Neural cell (in vitro differentiated cells): ENCODE measurements around the gene HSD11B1L. TPM values are rescaled to one million over a fixed set of nuclear protein-coding genes. Genes with fewer than 3 reads are reported as not detected.
"Not testable (repeated sequence)": the region's sequence is repeated elsewhere in the genome, so short reads cannot be mapped to it uniquely, and the experiment has no call there.

ENCODE experiments used
- H2AFZ ChIP-seq: fragments of 200-600, 300-800 bp; sonication (generic), shearing (Covaris generic); 2 replicates; pipeline ENCODE4 v1.6.0; 2014; ENCODE audit warnings: low read depth, mild to moderate bottlenecking, antibody characterized with exemption, low read length, moderate library complexity
- H3F3A ChIP-seq: fragments of 200-600 bp; shearing (Covaris generic); 2 replicates; pipeline ENCODE4 v1.6.1; 2016; ENCODE audit warnings: mild to moderate bottlenecking, moderate library complexity, mixed read lengths, antibody characterized with exemption, low read length; ENCODE audit not compliant: insufficient read depth, poor library complexity, severe bottlenecking
- H3K27ac ChIP-seq: fragments of 200-600, 300-800 bp; sonication (generic), shearing (Covaris generic); 2 replicates; pipeline ENCODE4 v1.5.1; 2014; ENCODE audit warnings: mild to moderate bottlenecking, low read length, moderate library complexity
- H3K27me3 ChIP-seq: fragments of 300-800, 200-600 bp; sonication (generic), shearing (Covaris generic); 2 replicates; pipeline ENCODE4 v1.6.0; 2014; ENCODE audit warnings: mild to moderate bottlenecking, low read depth, low read length, moderate library complexity; ENCODE audit not compliant: insufficient read depth
- H3K36me3 ChIP-seq: fragments of 300-800, 200-600 bp; sonication (generic), shearing (Covaris generic); 2 replicates; pipeline ENCODE4 v1.5.1; 2014; ENCODE audit warnings: mild to moderate bottlenecking, antibody characterized with exemption, low read length, moderate library complexity; ENCODE audit not compliant: insufficient read depth
- H3K4me2 ChIP-seq: fragments of 300-800, 200-600 bp; sonication (generic), shearing (Covaris generic); 2 replicates; pipeline ENCODE4 v1.6.0; 2014; ENCODE audit warnings: mild to moderate bottlenecking, low read length
- H3K4me3 ChIP-seq: fragments of 300-800, 200-600 bp; sonication (generic), shearing (Covaris generic); 2 replicates; pipeline ENCODE4 v1.5.1; 2014; ENCODE audit warnings: mild to moderate bottlenecking, low read length, moderate library complexity
- H3K79me2 ChIP-seq: fragments of 200-600 bp; shearing (Covaris generic); replicated peaks from 2 replicates; pipeline ENCODE4 v1.6.0; 2014; ENCODE audit warnings: mild to moderate bottlenecking, low read length, moderate library complexity; ENCODE audit not compliant: insufficient read depth
- H3K9ac ChIP-seq: fragments of 300-800, 200-600 bp; sonication (generic), shearing (Covaris generic); 2 replicates; pipeline ENCODE4 v1.6.1; 2016; ENCODE audit warnings: mild to moderate bottlenecking, low read length, mixed read lengths
- H3K9me2 ChIP-seq: fragments of 200-600 bp; shearing (Covaris generic); 2 replicates; pipeline ENCODE4 v1.6.1; 2016; ENCODE audit warnings: mild to moderate bottlenecking, low read length, mixed read lengths; ENCODE audit not compliant: insufficient read depth
- H3K9me3 ChIP-seq: fragments of 200-600, 300-800 bp; sonication (generic), shearing (Covaris generic); 2 replicates; pipeline ENCODE4 v1.6.1; 2016; ENCODE audit warnings: mild to moderate bottlenecking, mixed run types, low read length, moderate library complexity, mixed read lengths
- H4K20me1 ChIP-seq: fragments of 200-600 bp; shearing (Covaris generic); 2 replicates; pipeline ENCODE4 v1.6.1; 2016; ENCODE audit warnings: mild to moderate bottlenecking, mixed run types; ENCODE audit not compliant: insufficient read depth
- polyA plus RNA-seq: library from polyadenylated mRNA; depleted of rRNA; stranded (reverse); fragments of >200 nt; gene quantifications from 2 replicates; pipeline ENCODE4 v1.2.3, GENCODE V29; 2014

HSD11B1L gene
- polyA plus RNA-seq, 1 donor from 2014 or later, result 170 TPM

DNA sequence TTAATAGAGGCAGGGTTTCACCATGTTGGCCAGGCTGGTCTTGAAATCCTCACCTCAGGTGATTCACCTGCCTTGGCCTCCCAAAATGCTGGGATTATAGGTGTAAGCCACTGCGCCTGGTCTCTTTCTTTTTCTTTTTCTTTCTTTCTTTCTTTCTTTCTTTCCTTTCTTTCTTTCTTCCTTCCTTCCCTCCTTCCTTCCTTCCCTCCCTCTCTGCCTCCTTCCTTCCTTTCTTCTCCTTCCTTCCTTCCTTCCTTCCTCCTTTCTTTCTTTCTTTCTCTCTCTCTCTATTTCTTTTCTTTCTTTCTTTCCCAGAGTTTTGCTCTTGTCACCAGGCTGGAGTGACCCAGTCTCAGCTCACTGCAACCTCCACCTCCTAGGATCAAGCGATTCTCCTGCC, 52.3 kb downstream of the HSD11B1L start:
- H3K79me2 ChIP-seq, H3K9ac ChIP-seq, H3K4me2 ChIP-seq, H3K9me3 ChIP-seq, H4K20me1 ChIP-seq, H3F3A ChIP-seq, H3K27ac ChIP-seq, H3K36me3 ChIP-seq, H3K27me3 ChIP-seq, H3K4me3 ChIP-seq, H2AFZ ChIP-seq, H3K9me2 ChIP-seq: not testable (repeated sequence)

Other genes with a start within 250 kb of the HSD11B1L start
- not detected in 2 replicates for gene ZNRF4, start 225.6 kb upstream of the HSD11B1L start, polyA plus RNA-seq
- 0.50 and 2.0 TPM in 2 replicates for gene TINCR, start 113.1 kb upstream of the HSD11B1L start, polyA plus RNA-seq
- gene SAFB2, start 58.3 kb upstream of the HSD11B1L start, polyA plus RNA-seq, result 38.8 and 40.1 TPM in 2 replicates
- 67.3 and 89.8 TPM in 2 replicates for gene SAFB, start 57.9 kb upstream of the HSD11B1L start, polyA plus RNA-seq
- gene MICOS13, start 511 bp upstream of the HSD11B1L start, polyA plus RNA-seq, result 46.0 and 52.3 TPM in 2 replicates
- 358 and 452 TPM in 2 replicates for gene RPL36, start 9.3 kb downstream of the HSD11B1L start, polyA plus RNA-seq
- gene LONP1, start 39.1 kb downstream of the HSD11B1L start, polyA plus RNA-seq, result 43.1 and 46.2 TPM in 2 replicates
- not detected in 2 replicates for gene CATSPERD, start 39.6 kb downstream of the HSD11B1L start, polyA plus RNA-seq
- gene PRR22, start 103.7 kb downstream of the HSD11B1L start, polyA plus RNA-seq, result 0.97 and 1.0 TPM in 2 replicates
- gene DUS3L, start 110.1 kb downstream of the HSD11B1L start, polyA plus RNA-seq, result 34.2 and 42.1 TPM in 2 replicates
- gene NRTN, start 124.0 kb downstream of the HSD11B1L start, polyA plus RNA-seq, result 0.62 TPM in 1 of 2 replicates, not detected in the other
- gene FUT6, start 158.7 kb downstream of the HSD11B1L start, polyA plus RNA-seq, result not detected in 2 replicates
- gene FUT3, start 170.4 kb downstream of the HSD11B1L start, polyA plus RNA-seq, result 0.64 and 0.82 TPM in 2 replicates
- gene FUT5, start 189.5 kb downstream of the HSD11B1L start, polyA plus RNA-seq, result not detected in 2 replicates
- 529 and 594 TPM in 2 replicates for gene NDUFA11, start 222.8 kb downstream of the HSD11B1L start, polyA plus RNA-seq
- gene VMAC, start 223.8 kb downstream of the HSD11B1L start, polyA plus RNA-seq, result 6.0 and 9.1 TPM in 2 replicates
- 7.5 and 10.5 TPM in 2 replicates for gene CAPS, start 233.2 kb downstream of the HSD11B1L start, polyA plus RNA-seq